Inferior parietal cortex (tissue), 1 donor: ENCODE data around the gene PTCH1.

Experiments used
- DNase-seq: peaks from one replicate; pipeline ENCODE4 v3.0.0-alpha.2; 2016; ENCODE audit errors: extremely low spot score

PTCH1 gene

DNA sequence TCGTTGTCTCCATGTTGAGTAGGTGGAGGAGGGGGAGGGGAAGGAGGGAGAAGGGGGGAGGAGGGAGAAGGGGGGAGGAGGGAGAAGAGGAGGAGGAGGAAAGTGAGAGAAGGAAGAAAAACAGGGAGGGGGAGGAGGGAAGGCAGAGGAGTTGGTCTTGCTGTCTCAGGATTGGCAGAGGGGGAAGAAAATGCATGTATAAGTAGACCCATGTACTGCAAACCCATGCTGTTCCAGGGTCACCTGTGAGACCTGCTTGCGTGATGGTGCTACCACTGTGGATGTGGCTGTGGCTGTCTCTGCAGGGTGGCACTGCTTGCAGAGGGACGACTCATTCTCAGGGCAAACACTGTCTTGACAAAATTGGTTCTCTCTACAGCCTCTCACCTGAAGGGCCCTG lies 76.3 kb downstream of the PTCH1 start:
- DNase-seq = no peak

DNA sequence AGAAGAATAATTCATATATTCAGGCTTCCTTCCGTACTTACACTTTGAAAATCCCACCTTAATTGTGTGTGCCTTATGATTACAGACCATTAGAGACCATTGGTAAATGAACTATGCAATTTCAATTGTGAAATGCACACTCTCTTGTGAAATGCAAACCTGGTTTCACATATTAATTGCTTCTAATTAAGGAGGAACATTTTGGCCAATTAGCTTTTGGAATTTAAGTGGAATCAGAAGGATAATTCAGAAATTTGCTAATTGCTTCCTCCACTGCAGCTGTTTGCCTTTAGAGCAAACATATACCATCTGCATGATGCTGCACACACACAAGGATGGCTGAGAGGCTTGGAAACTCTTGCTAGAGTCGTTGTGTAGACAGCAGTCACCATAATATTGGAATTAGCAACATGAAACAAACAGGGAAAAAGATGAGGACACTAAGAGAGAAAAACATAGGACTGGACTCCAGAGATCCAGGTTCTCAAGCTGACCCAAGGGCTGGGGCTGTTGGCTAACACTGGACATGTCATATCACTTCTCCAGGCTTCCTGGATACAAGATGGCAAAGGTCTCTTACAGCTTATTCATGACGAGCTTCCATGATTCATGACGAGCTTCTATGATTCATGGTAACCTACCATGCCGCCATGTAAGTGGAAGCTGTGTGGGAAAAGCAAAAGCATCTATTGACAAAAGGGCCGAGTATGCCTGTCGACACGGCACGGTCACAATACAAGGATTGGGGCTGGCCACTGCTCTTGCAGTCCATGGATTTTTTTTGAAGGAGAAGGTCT lies 78.0 kb downstream of the PTCH1 start:
- DNase-seq = no peak

DNA sequence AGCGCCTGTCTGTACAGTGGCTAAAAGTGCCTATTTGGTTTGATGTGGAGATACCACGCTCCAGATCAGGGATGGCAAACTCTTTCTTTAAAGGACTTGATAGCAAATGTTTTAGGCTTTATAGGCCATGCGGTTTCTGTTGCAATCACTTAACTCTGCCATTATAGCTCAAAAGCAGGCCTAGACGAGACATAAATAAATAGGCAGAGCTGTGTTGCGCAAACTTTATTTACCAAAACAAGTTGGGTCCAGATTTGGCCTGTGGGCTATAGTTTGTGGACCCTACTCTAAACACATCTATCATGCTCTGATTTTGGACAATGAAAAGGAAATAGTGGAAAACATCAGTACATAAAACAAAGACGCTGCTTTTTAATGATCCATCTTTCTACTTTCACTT lies 79.2 kb downstream of the PTCH1 start:
- DNase-seq = no peak

DNA sequence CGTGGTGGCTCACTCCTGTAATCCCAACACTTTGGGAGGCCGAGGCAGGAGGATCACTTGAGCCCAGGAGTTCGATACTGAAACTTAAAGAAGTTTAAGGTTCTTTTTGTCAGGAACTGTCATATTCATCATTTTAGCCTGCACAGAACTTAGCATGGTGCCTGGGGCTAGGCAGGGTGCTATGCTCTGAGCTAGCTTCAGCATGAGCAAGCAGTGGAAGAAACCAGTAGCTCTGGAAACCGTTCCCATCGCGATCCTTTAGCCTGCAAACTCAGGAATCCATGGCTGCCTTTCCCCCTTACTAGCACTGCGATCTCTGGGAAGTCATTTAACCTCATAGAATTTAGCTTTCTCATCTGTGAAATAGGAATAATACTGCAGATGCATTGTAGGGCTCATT lies 80.4 kb downstream of the PTCH1 start:
- no peak for DNase-seq

DNA sequence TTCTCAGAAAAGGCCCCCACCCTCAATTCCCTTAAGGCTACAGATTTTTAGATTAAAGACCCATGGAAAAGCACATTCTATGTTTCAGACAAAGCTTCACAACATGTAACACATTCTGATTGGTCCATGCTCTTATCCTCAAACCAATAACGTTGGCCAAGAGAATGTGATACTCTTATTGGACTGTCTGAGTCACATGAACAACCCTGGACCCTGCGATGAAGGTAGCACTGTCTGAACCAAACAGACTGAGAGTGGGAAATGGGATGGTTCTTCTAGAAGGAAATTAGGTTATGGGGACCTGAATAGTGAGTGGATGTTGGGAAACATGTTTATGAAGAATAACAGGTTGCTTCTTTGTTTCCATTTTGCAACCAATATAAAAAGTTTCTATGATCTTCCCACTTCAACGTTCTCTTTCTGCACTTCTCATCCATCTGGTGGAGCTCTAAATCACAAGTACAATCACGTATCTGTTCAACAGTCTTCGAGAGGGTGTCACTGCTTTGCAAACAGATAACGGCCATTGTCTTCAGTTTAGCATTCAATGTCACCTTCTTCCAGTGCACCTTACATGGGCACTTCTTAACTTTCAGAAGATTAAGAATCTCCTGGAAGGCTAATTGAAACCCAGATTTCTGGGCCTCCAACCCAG lies 81.6 kb downstream of the PTCH1 start:
- no peak for DNase-seq

DNA sequence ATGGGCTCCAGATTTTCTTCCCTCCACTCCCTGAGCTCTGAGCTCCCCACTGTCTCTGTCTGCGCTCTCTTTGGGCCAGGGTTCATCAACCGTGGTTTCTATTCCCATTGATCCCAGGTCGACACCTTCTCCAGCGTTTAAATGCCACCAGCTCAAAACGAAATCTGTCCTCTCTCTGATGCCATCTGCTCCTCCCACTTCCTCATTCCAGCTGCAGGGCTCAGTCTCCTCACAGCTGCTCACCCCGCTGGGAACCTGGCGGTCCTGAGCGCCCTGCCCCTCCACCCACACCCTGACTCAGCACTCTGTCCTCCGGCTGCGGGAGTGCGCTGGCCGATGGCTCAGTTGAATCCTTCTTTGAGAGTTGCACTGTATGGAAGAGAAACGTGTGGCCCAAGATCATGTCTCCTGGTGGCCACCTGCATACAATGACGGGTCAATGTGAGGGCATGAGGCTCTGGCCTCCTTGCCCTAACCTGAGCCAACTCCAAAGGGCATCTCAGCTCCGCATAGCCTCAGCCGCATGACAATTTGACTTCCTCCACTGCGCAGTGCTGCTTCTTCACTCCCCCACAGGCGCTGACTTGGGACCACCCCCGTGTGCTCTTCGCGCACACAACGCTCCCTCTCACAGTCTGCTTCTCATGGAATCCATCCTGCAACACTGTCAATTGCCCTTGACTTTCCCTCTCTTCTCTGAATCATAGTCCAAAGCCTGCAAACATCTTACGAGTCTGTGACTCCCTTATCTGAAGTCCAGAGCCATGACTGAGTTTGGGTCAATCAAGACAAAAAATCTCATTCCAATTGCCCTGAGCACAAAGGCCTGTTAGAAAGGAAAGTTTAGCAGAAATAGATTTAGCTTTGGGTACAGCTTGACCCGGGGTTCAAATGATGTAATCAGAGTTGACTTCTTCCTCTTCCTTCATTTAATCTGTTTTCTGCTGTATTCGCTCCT lies 82.4 kb downstream of the PTCH1 start:
- DNase-seq = no peak

DNA sequence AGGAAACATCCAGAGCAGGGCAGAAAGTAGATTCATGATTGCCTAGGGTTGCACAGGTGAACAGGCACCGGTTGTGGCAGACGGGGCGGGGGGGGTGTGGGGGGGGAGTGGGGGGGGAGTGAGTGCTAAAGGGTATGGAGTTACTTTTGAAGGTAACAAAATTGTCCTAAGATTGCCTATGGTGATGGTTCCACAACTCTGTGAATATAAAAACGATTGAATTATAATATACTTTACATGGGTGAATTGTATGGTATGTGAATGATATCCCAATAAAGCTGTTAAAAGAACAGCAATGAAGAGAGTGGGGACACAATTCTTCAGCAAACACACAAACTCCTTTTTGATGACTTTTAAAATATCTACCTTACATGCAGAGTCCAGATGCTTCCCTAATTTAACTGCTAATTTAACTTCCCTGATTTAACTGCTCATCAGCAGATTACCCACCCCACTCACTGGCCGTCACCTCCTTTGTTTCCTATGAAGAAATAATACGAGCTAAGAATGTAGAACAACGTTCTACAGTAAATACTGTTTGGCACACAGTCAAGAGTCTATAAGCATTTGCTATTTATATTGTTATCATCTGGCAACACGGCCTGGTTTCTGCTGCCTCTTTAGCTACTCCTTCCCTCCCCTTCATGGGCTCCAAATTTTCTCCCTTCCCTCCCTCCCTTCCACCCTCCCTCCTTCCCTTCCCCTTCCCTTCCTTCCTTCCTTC lies 83.5 kb downstream of the PTCH1 start:
- no peak for DNase-seq

DNA sequence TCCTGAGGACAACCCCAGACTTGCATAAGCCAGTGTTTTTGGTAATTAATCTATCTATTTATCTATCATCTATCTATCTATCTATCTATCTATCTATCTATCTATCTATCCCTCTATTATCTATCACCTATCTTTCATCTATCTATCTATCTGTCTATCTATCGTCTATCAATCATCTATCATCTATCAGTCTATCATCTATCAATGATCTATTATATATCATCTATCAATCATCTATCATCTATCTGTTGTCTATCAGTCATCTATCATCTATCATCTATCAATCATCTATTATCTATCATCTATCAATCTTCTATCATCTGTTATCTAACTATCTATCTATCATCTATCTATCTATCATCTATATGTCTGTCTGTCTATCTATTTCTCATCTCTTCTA lies 85.5 kb downstream of the PTCH1 start:
- DNase-seq = no peak

DNA sequence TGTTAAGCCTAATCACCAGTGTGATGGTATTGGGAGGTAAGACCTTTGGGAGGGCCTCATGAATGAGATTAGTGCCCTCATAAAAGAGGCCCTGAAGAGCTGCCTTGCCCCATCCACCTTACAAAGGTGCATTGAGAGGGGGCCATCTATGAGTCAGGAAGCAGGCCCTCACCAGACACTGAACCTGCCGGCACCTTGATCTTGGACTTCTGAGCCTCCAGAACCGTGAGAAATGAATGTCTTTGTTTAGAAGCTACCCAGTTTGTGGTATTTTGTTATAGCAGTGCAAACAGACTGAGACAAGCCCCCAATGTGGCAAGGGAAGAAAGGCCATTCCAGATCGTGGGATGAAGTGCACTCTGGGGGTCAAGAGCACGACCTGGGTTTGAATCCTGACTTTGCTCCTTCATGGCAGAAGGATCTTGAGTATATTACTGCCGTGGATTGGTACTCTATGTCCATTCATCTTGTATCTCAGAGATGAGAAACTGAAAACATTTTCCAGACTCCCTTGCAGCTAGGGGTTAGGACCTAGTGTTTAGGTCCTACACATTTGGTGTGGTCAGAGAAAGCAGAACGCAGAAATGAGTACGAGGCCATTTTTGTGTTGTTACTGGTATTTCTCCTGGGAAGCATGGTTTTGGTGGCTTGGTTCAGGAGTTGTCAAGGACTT lies 86.7 kb downstream of the PTCH1 start:
- no peak for DNase-seq

DNA sequence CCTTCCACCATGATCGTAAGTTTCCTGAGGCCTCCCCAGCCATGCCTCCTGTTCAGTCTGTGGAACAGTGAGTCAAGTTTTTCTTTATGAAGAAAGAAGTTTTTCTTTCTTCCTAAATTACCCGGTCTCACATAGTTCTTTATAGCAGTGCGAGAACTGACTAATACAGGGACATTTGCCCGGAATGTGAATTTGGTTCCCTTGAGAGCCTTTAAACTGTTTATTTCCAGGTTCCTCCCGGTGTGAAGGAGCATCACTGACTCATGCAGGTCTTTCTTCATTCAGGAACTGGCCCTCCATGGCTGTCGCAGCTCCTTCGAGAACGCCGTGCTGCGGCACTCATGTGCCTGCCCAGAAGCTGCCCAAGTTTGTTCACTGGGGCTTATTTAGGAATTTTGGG lies 87.7 kb downstream of the PTCH1 start:
- no peak for DNase-seq

DNA sequence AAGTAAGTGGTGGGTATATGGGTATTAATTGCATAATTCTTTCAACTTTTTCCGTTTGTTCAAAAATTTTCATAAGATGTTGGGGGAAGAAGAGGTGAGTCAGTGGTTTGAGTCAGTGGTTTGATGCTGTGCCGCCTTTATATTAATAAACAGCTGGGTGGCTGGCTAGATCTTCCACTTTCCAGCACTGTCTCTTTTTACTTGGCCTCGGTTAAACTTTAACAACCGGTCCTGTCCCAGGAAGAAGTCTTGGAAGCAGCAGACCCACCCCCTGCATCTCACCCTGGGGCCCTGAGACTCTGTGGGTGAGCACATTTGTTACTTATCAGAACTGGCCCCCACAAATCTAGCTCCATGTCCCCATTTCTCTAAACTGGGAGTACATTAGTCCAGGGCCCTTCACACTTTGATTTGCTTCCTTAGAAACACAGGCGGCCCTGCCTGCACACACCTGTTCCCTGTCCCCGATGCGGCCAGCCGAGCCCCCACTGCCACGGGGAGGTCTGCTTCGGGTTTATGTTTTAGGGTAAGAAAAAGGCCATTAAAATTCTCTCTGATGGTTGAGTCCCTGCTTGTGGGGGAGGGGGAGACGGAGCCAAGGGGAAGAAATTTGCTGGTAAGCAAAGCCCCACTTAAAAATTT lies 90.7 kb downstream of the PTCH1 start:
- DNase-seq = no peak

DNA sequence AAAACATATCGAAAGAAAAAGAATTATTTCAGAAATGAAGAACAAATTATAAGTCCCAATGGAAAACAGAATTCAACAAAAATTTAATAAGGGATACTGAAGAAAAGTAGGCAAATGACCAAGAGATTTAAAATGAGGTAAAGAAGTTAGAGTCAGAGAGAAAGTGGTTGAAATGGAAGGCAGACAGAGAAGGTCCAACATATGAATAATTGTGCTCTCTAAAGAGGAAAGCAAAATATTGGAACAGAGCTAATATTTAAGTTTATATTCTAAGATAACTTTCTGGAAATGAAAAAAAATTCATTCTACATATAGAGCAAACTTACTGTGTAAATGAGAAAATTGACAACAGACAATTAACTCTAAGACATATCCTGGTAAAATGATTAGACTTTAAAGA lies 94.1 kb downstream of the PTCH1 start:
- no peak for DNase-seq

DNA sequence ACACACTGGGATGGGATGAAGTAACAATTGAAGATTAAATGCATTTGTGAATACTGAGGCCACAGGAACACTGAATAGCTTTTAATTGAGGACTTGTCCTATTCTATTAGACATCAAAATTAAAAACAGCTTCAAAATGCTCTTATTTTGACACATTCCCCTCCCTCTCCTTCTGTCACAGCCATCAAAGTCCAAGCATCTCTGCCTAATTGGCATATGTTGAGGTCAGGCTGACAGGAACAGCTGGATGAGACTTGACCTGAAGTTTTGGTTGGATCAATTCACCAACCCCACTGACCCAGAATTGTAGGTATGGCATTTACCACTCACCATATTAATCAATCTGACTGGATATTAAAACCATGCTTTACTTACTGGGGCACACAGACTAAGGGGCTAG lies 96.3 kb downstream of the PTCH1 start:
- DNase-seq = no peak

DNA sequence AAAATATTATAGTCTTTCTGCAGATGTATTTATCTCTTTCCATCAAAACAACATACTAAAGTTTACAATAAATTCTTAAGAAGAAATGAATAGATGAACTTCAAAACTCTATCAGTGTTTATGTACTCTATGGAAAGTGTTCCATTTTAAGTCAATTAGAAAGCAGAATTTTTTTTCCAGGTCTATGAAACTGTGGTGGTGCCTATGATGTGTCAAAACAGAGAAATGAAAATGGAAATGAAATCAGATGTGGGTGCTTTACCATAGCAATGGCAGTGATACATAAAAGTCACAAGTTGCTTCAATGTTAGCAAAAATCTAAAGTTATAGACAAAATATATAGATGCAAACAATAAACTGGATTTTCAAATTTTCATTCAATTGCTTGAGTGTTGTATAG lies 97.3 kb downstream of the PTCH1 start:
- no peak for DNase-seq

DNA sequence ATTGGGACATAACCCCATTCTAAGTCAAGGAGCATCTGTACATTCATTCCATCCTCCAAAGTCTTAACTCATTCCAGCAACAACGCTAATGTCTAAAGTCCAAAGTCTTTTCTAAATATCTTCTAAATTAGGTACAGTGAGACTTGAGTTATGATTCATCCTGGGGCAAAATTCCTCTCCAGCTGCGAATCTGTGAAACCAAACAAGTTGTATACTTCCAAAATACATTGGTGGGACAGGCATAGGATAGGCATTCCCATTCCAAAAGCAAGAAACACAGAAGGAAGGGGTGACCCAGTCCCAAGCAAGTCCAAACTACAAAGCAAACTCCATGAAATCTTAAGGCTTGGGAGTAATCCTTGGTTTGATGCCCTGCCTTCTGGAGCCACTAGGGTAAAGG lies 101.6 kb downstream of the PTCH1 start:
- DNase-seq = no peak

DNA sequence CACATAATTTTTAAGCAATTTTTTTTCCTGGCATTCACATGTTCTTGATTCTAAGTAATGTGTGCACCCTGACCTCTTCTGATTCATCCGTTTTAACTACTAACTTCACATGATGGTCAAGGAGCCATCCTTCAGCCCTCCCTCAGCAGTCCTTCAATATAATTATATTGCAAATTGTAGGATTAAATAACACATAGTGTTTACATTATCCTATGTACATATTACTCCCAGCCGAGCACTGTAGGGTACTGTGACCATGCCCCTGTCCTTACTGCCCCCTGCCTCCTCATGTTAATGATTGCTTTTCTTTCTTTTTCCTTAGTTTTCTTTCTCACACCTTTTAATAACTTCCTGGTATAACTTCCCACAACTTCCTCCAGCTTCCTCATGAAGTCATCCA lies 103.0 kb downstream of the PTCH1 start:
- DNase-seq = no peak

DNA sequence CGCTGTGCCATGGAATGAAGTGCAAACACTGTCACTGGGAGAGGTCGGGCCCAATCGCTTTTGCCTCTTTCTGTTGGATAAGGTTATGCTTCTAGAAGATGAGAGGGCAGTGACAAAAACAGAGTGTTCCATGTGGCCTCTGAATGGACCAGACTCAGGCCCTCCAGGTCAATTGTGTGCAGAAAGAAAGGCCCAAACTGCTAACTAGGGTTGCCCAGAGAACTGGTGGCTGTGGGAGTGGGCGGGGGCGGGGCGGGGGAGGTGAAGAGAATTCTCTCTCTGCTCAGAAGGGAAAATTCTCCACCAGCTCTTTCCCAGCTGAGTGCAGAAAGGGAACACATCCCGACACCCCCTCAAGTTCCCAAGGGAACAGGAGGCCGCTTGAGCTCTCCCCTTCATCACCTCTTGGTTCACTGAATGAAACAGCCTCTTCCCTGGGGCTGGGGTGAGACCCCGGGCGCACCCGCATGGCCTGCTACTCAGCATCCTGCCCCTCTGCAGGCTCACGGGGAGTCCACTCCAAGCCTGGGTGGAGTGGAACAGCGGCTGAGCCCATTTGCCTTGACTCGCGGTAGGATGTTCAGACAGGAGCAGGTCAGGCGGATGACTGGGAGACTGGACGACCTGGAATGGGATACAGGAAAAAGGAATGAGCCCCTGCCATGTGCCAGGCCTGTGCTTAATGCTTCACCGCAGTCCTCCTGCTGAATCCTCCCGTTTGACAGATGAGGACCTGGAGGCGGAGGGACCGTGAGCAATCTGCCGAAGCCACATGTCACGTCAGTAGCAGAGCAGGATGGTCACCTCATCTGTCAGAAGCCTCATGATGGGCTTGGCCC lies 105.5 kb downstream of the PTCH1 start:
- no peak for DNase-seq

DNA sequence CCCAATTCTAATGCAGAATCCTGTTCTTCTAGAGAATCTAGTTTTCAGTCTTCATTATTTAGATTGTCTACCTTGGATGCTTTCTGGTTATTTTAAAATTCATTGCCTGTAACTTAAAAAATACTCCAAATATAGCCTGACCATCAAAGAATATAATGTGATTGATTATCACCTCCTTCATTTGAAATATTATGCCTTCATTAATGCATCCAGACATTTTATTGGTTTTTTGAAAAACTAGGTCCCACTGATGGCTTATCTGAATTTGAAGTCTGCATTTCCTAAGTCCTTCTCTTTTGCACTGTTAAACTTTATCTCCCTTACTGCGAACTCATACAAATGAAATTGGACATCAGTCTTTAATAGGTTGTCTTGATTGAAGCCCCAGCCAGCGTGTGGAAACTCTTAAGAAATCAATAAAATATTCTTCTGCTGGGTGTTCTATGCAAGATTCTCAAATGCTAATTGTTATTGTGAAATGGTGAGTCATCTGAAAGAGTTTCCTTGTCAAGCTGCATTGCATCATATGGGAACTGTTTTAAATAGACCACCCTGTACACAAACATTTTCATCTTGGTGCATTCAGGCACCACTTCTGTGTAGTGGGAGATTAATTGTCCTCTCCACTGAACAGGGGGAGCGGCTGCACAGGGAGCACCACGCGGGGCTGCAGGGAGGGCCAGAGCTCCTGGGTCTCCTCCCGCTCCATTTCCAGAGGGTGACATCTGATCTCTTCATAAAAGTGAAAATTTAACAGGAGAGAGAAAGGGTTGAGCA lies 106.9 kb downstream of the PTCH1 start:
- no peak for DNase-seq

DNA sequence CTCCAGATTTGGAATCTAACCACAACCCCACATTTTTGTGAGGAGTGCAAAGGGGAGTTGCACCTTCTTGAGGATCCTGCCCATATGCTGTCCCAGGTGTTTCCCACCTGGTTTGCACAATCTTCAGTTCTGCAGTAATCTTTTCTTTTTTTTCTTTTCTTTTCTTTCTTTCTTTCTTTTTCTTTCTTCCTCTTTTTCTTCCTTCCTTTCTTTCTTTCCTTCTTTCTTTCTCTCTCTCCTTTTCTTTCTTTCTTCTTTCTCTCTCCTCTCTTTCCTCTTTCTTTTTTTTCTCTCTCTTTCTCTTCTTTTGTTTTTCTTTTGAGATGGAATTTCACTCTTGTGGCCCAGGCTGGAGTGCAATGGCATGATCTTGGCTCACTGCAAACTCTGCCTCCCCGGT lies 109.2 kb downstream of the PTCH1 start:
- no peak for DNase-seq
